Keratinocyte (primary cell): Measurements from ENCODE around the gene ACTN1.

Experiments used
- CTCF ChIP-seq, 3 experiments: IDR thresholded peaks in 1 of 3; conservative IDR thresholded peaks in 1 of 3; optimal IDR thresholded peaks in 1 of 3; 2 replicates in 2 of 3; 3 replicates in 1 of 3; pipeline versions ENCODE3 to v1.5.1; 2011; ENCODE audit warnings: low read length in 3 of 3, mild to moderate bottlenecking in 3 of 3, moderate library complexity in 2 of 3, control low read depth in 1 of 3, inconsistent platforms in 1 of 3; ENCODE audit not compliant: insufficient read depth in 2 of 3; ENCODE audit errors: extremely low read depth in 1 of 3
- EZH2 ChIP-seq: IDR thresholded peaks from one replicate; pipeline ENCODE4 v1.6.1; 2012; ENCODE audit warnings: inconsistent platforms, mild to moderate bottlenecking, low read length, moderate library complexity

GRCh38 chr14:68890173-68890931 is 88.8 kb downstream of the ACTN1 start:
- TF ChIP-seq EZH2 (no peak), CTCF (optimal IDR thresholded peaks at IDR 0.05 in 1 of 3, IDR thresholded peaks at IDR 0.05 in 1 of 3, conservative IDR thresholded peaks at IDR 0.05 in 1 of 3; ENCODE audit: extremely low read depth in 1 of 3, insufficient read depth in 2 of 3, low read length in 3 of 3) (no peak)
